ENCODE data around the gene HNRNPR.

- TF ChIP-seq FOXJ3 (CRISPR knock-in tag; IDR thresholded peaks at IDR 0.05) = no peak
- no peak for TF ChIP-seq NRF1 (IDR thresholded peaks at IDR 0.05; ENCODE audit: low read depth, low read length)
- TF ChIP-seq CTCF (IDR thresholded peaks at IDR 0.05) = no peak
Observed at GRCh38 chr1:23366598-23366997, 22.5 kb upstream of the HNRNPR start.
